Measurements from ENCODE around the gene LDAH. TPM values are rescaled to one million over a fixed set of nuclear protein-coding genes. Genes with fewer than 3 reads are reported as not detected.
A peak's percentile ranks its signal among the peaks of the same experiment; 100 is the strongest.

LDAH gene
- polyA plus RNA-seq, 2 donors, result 4.4 to 5.1 TPM

- WGBS, 2 donors, result 7 to 9% methylated on average over 19 of the region's 19 CpGs
- Histone ChIP-seq H3K4me1 (ENCODE audit: control insufficient read depth in 2 of 2, insufficient read depth in 2 of 2, low read length in 1 of 2) (peaks cover 18 to 24% of the 10 kb centered on the region in 2 donors), H3K9me3 (ENCODE audit: control insufficient read depth in 2 of 2, insufficient read depth in 1 of 2, low read depth in 1 of 2, low read length in 1 of 2) (no peaks in the 10 kb centered on the region), H3K4me3 (ENCODE audit: low read depth in 1 of 2, low read length in 2 of 2) (peak overlapping the region; percentile 83 to 90), H3K27ac (ENCODE audit: low read depth in 2 of 2, low read length in 1 of 2) (peak overlapping the region; percentile 89 to 94), H3K36me3 (ENCODE audit: control insufficient read depth in 2 of 2, insufficient read depth in 2 of 2, low read length in 1 of 2) (peaks cover 0 to 5% of the 10 kb centered on the region in 2 donors), H3K27me3 (ENCODE audit: control insufficient read depth in 1 of 2, insufficient read depth in 2 of 2, low read length in 2 of 2) (no peaks in the 10 kb centered on the region)
These were observed 172.5 kb downstream of the LDAH start for GRCh38 chr2:20650393-20650876.

DNA sequence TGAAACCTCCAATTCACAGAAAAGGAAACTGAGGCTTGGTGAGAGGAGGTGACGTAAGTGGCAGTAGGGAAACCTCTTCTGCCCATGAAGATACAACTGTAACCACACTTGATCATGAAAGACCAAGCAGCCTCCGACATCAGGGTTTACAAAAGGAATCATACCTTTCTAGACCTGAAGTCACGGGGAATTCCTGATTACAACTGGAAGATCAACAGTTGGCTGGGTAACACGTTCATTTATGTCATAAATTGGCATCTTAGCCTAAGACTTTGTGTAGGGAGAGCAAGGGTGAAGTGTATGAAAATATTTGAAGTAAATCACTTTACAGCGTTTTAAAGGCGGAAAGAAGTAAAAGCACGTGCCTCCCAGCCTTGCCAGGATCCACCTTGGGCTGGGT lies 172.9 kb downstream of the LDAH start:
- Histone ChIP-seq H3K9me3 (ENCODE audit: control insufficient read depth in 2 of 2, insufficient read depth in 1 of 2, low read depth in 1 of 2, low read length in 1 of 2) (no peaks in the 10 kb centered on the region), H3K36me3 (ENCODE audit: control insufficient read depth in 2 of 2, insufficient read depth in 2 of 2, low read length in 1 of 2) (peaks cover 0 to 9% of the 10 kb centered on the region in 2 donors), H3K4me1 (ENCODE audit: control insufficient read depth in 2 of 2, insufficient read depth in 2 of 2, low read length in 1 of 2) (peaks cover 18 to 24% of the 10 kb centered on the region in 2 donors), H3K27me3 (ENCODE audit: control insufficient read depth in 1 of 2, insufficient read depth in 2 of 2, low read length in 2 of 2) (no peaks in the 10 kb centered on the region), H3K27ac (ENCODE audit: low read depth in 2 of 2, low read length in 1 of 2) (peak overlapping the region; percentile 89 to 94), H3K4me3 (ENCODE audit: low read depth in 1 of 2, low read length in 2 of 2) (peak overlapping the region; percentile 83 to 90)
- WGBS, 2 donors, result 42% methylated on average over 7 of the region's 7 CpGs

DNA sequence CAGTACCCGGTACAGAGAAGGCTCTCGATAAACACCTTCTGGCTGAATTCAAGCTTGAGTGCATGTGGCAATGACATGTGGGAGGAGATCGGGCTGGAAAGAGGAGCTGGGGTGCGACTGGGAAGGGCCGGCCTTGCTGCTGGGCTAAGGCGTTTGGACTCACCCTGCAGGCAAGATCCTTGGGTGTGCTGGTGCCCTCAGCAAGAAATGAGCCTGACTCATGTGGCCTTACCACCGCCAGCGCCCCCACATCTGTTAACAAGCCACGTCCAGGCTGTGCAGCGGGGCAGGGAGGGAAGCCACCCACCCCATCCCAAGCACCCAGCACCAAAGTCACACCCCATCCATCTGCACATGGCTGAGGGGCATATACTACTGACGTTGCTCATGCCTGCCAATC lies 173.3 kb downstream of the LDAH start:
- Histone ChIP-seq H3K4me1 (ENCODE audit: control insufficient read depth in 2 of 2, insufficient read depth in 2 of 2, low read length in 1 of 2) (peaks cover 18 to 24% of the 10 kb centered on the region in 2 donors), H3K9me3 (ENCODE audit: control insufficient read depth in 2 of 2, insufficient read depth in 1 of 2, low read depth in 1 of 2, low read length in 1 of 2) (no peaks in the 10 kb centered on the region), H3K27me3 (ENCODE audit: control insufficient read depth in 1 of 2, insufficient read depth in 2 of 2, low read length in 2 of 2) (no peaks in the 10 kb centered on the region), H3K4me3 (ENCODE audit: low read depth in 1 of 2, low read length in 2 of 2) (no peak overlapping the region), H3K27ac (ENCODE audit: low read depth in 2 of 2, low read length in 1 of 2) (peak overlapping the region; percentile 17 to 94), H3K36me3 (ENCODE audit: control insufficient read depth in 2 of 2, insufficient read depth in 2 of 2, low read length in 1 of 2) (peaks cover 0 to 13% of the 10 kb centered on the region in 2 donors)
- WGBS, 2 donors, result 53 to 64% methylated on average over 11 of the region's 11 CpGs

DNA sequence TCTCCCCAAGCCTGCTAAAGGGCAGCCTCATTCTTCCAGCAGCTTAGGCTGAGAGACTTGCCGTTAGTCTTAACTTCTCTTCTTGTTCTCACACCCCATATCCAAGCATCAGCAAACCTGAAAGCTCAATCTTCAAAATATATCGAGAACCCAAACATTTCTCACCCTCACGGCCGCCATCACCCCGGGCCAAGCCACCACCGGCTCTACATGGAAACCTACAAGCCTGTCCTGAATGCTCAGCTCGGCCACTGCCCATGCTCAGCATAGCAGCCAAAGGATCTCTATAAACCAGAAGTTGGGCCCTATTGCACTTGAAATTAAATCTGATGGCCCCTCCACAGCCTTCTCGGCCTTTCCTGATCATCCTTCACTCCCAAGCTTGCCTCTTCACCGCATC lies 174.1 kb downstream of the LDAH start:
- Histone ChIP-seq H3K27ac (ENCODE audit: low read depth in 2 of 2, low read length in 1 of 2) (peak overlapping the region in 1 of 2 donors; percentile 60), H3K9me3 (ENCODE audit: control insufficient read depth in 2 of 2, insufficient read depth in 1 of 2, low read depth in 1 of 2, low read length in 1 of 2) (no peaks in the 10 kb centered on the region), H3K36me3 (ENCODE audit: control insufficient read depth in 2 of 2, insufficient read depth in 2 of 2, low read length in 1 of 2) (peaks cover 0 to 13% of the 10 kb centered on the region in 2 donors), H3K27me3 (ENCODE audit: control insufficient read depth in 1 of 2, insufficient read depth in 2 of 2, low read length in 2 of 2) (no peaks in the 10 kb centered on the region), H3K4me1 (ENCODE audit: control insufficient read depth in 2 of 2, insufficient read depth in 2 of 2, low read length in 1 of 2) (peaks cover 18 to 24% of the 10 kb centered on the region in 2 donors), H3K4me3 (ENCODE audit: low read depth in 1 of 2, low read length in 2 of 2) (no peak overlapping the region)
- 92 to 93% methylated on average over 9 of the region's 9 CpGs for WGBS, 2 donors

GRCh38 chr2:20648206-20648605 lies 174.7 kb downstream of the LDAH start:
- WGBS, 2 donors, result 81 to 91% methylated on average over 4 of the region's 4 CpGs

GRCh38 chr2:20647738-20648137 lies 175.2 kb downstream of the LDAH start:
- Histone ChIP-seq H3K36me3 (ENCODE audit: control insufficient read depth in 2 of 2, insufficient read depth in 2 of 2, low read length in 1 of 2) (peaks cover 0 to 16% of the 10 kb centered on the region in 2 donors), H3K4me1 (ENCODE audit: control insufficient read depth in 2 of 2, insufficient read depth in 2 of 2, low read length in 1 of 2) (peaks cover 18 to 24% of the 10 kb centered on the region in 2 donors), H3K9me3 (ENCODE audit: control insufficient read depth in 2 of 2, insufficient read depth in 1 of 2, low read depth in 1 of 2, low read length in 1 of 2) (no peaks in the 10 kb centered on the region), H3K27me3 (ENCODE audit: control insufficient read depth in 1 of 2, insufficient read depth in 2 of 2, low read length in 2 of 2) (no peaks in the 10 kb centered on the region), H3K27ac (ENCODE audit: low read depth in 2 of 2, low read length in 1 of 2) (no peak overlapping the region), H3K4me3 (ENCODE audit: low read depth in 1 of 2, low read length in 2 of 2) (no peak overlapping the region)
- WGBS, 2 donors, result 84 to 91% methylated on average over 8 of the region's 8 CpGs

More at GRCh38 chr2:20648206-20648605, 174.7 kb downstream of the LDAH start:
- H3K36me3 ChIP-seq (ENCODE audit: control insufficient read depth in 2 of 2, insufficient read depth in 2 of 2, low read length in 1 of 2), result peaks cover 0 to 14% of the 10 kb centered on the region in 2 donors
- H3K4me1 ChIP-seq (ENCODE audit: control insufficient read depth in 2 of 2, insufficient read depth in 2 of 2, low read length in 1 of 2), result peaks cover 18 to 24% of the 10 kb centered on the region in 2 donors
- H3K27me3 ChIP-seq (ENCODE audit: control insufficient read depth in 1 of 2, insufficient read depth in 2 of 2, low read length in 2 of 2), result no peaks in the 10 kb centered on the region
- no peaks in the 10 kb centered on the region for H3K9me3 ChIP-seq (ENCODE audit: control insufficient read depth in 2 of 2, insufficient read depth in 1 of 2, low read depth in 1 of 2, low read length in 1 of 2)
- peak overlapping the region in 1 of 2 donors; percentile 60 for H3K27ac ChIP-seq (ENCODE audit: low read depth in 2 of 2, low read length in 1 of 2)
- H3K4me3 ChIP-seq (ENCODE audit: low read depth in 1 of 2, low read length in 2 of 2), result no peak overlapping the region

DNA sequence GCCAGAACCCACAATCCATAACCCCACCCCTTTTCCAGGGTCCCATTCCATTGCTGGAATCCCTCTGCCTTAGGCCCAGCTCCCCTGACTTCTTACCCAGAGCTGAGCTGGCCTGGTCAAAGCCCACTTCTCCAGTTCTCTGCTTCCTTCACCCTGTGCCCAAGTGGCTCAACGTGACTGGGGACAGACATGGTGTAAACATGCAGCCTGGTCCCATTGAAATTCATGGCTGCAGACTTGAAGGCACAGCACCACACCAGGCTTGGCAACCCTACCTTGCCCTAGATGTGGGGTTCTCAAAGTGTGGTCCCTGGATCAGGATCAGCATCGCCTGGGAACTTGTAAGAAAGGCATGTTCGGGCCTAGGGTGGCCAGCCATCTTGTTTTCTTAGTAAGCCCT lies 175.7 kb downstream of the LDAH start:
- Histone ChIP-seq H3K27ac (ENCODE audit: low read depth in 2 of 2, low read length in 1 of 2) (no peak overlapping the region), H3K27me3 (ENCODE audit: control insufficient read depth in 1 of 2, insufficient read depth in 2 of 2, low read length in 2 of 2) (no peaks in the 10 kb centered on the region), H3K4me1 (ENCODE audit: control insufficient read depth in 2 of 2, insufficient read depth in 2 of 2, low read length in 1 of 2) (peaks cover 18 to 24% of the 10 kb centered on the region in 2 donors), H3K4me3 (ENCODE audit: low read depth in 1 of 2, low read length in 2 of 2) (no peak overlapping the region), H3K9me3 (ENCODE audit: control insufficient read depth in 2 of 2, insufficient read depth in 1 of 2, low read depth in 1 of 2, low read length in 1 of 2) (no peaks in the 10 kb centered on the region), H3K36me3 (ENCODE audit: control insufficient read depth in 2 of 2, insufficient read depth in 2 of 2, low read length in 1 of 2) (peaks cover 0 to 16% of the 10 kb centered on the region in 2 donors)
- WGBS, 2 donors, result 90 to 95% methylated on average over 3 of the region's 3 CpGs

GRCh38 chr2:20646446-20646845 lies 176.5 kb downstream of the LDAH start:
- no peak overlapping the region for H3K27ac ChIP-seq (ENCODE audit: low read depth in 2 of 2, low read length in 1 of 2)
- H3K9me3 ChIP-seq (ENCODE audit: control insufficient read depth in 2 of 2, insufficient read depth in 1 of 2, low read depth in 1 of 2, low read length in 1 of 2), result no peaks in the 10 kb centered on the region
- no peak overlapping the region for H3K4me3 ChIP-seq (ENCODE audit: low read depth in 1 of 2, low read length in 2 of 2)
- H3K4me1 ChIP-seq (ENCODE audit: control insufficient read depth in 2 of 2, insufficient read depth in 2 of 2, low read length in 1 of 2), result peaks cover 18 to 23% of the 10 kb centered on the region in 2 donors
- peaks cover 0 to 18% of the 10 kb centered on the region in 2 donors for H3K36me3 ChIP-seq (ENCODE audit: control insufficient read depth in 2 of 2, insufficient read depth in 2 of 2, low read length in 1 of 2)
- no peaks in the 10 kb centered on the region for H3K27me3 ChIP-seq (ENCODE audit: control insufficient read depth in 1 of 2, insufficient read depth in 2 of 2, low read length in 2 of 2)
- 94 to 96% methylated on average over 20 of the region's 20 CpGs for WGBS, 2 donors

GRCh38 chr2:20645761-20646160 lies 177.1 kb downstream of the LDAH start:
- Histone ChIP-seq H3K36me3 (ENCODE audit: control insufficient read depth in 2 of 2, insufficient read depth in 2 of 2, low read length in 1 of 2) (peaks cover 0 to 23% of the 10 kb centered on the region in 2 donors), H3K27ac (ENCODE audit: low read depth in 2 of 2, low read length in 1 of 2) (no peak overlapping the region), H3K9me3 (ENCODE audit: control insufficient read depth in 2 of 2, insufficient read depth in 1 of 2, low read depth in 1 of 2, low read length in 1 of 2) (no peaks in the 10 kb centered on the region), H3K27me3 (ENCODE audit: control insufficient read depth in 1 of 2, insufficient read depth in 2 of 2, low read length in 2 of 2) (no peaks in the 10 kb centered on the region), H3K4me1 (ENCODE audit: control insufficient read depth in 2 of 2, insufficient read depth in 2 of 2, low read length in 1 of 2) (peaks cover 18 to 22% of the 10 kb centered on the region in 2 donors), H3K4me3 (ENCODE audit: low read depth in 1 of 2, low read length in 2 of 2) (no peak overlapping the region)
- 86 to 87% methylated on average over 10 of the region's 10 CpGs for WGBS, 2 donors

DNA sequence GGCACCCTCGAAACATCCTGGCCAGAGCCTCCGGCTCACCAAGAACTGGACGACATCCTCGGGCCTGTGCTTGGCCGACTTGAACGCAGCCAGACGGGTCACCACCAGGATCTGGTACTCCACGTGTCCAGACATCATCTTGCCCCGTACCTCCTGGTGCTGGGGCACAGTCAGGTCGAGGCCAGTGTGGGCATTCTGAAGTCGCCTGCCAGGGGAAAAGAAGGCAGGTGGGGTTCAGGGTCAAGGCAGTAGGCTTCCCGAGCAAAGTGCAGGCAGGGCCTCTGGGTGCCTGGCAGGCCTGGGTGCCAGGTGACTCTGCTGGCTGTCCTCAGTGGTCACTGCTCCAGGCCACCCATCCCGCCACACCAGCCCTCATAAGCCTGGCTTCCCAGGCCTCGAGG lies 177.6 kb downstream of the LDAH start:
- Histone ChIP-seq H3K36me3 (ENCODE audit: control insufficient read depth in 2 of 2, insufficient read depth in 2 of 2, low read length in 1 of 2) (peaks cover 0 to 28% of the 10 kb centered on the region in 2 donors), H3K4me3 (ENCODE audit: low read depth in 1 of 2, low read length in 2 of 2) (no peak overlapping the region), H3K4me1 (ENCODE audit: control insufficient read depth in 2 of 2, insufficient read depth in 2 of 2, low read length in 1 of 2) (peaks cover 16 to 20% of the 10 kb centered on the region in 2 donors), H3K9me3 (ENCODE audit: control insufficient read depth in 2 of 2, insufficient read depth in 1 of 2, low read depth in 1 of 2, low read length in 1 of 2) (no peaks in the 10 kb centered on the region), H3K27ac (ENCODE audit: low read depth in 2 of 2, low read length in 1 of 2) (no peak overlapping the region), H3K27me3 (ENCODE audit: control insufficient read depth in 1 of 2, insufficient read depth in 2 of 2, low read length in 2 of 2) (no peaks in the 10 kb centered on the region)
- 93% methylated on average over 14 of the region's 14 CpGs for WGBS, 2 donors

All from esophagus (tissue), 2 donors.